Stimulated activated CD8-positive, alpha-beta memory T cell treated with anti-CD3 and anti-CD28 coated beads, Interleukin-12 subunit alpha, Interleukin-12 subunit beta, amount 100 ng/mL, for 4 hours (primary cell): ENCODE data around the gene POMGNT2.

ENCODE experiments used
- DNase-seq: peaks from one replicate; pipeline ENCODE4 v3.0.0-alpha.2; 2020; ENCODE audit warnings: low read depth

Gene POMGNT2

GRCh38 chr3:43105596-43106292 lies at the start of gene POMGNT2:
Gene POMGNT2, minus strand, starts transcription at chr3:43106079. Its CDS starts 24,648 bp downstream, at chr3:43081431.
- DNase-seq, result peak; percentile 80

- DNase-seq, result no peak
Observed at GRCh38 chr3:43154980-43155379, 49.1 kb upstream of the POMGNT2 start.

GRCh38 chr3:43153216-43154083 lies 47.6 kb upstream of the POMGNT2 start:
- DNase-seq, result no peak

GRCh38 chr3:43152649-43153048 lies 46.8 kb upstream of the POMGNT2 start:
- no peak for DNase-seq

- no peak for DNase-seq
Observed at GRCh38 chr3:43148033-43148432, 42.2 kb upstream of the POMGNT2 start.

- DNase-seq, result no peak
Observed at GRCh38 chr3:43146599-43146998, 40.7 kb upstream of the POMGNT2 start.

- no peak for DNase-seq
Observed at GRCh38 chr3:43144761-43145490, 39.0 kb upstream of the POMGNT2 start.

GRCh38 chr3:43142472-43142871 lies 36.6 kb upstream of the POMGNT2 start:
- no peak for DNase-seq

- no peak for DNase-seq
Observed at GRCh38 chr3:43138488-43139231, 32.8 kb upstream of the POMGNT2 start.

GRCh38 chr3:43132870-43133636 lies 27.2 kb upstream of the POMGNT2 start:
- DNase-seq, result no peak

GRCh38 chr3:43132193-43132592 lies 26.3 kb upstream of the POMGNT2 start:
- no peak for DNase-seq

- no peak for DNase-seq
Observed at GRCh38 chr3:43128464-43128863, 22.6 kb upstream of the POMGNT2 start.

- no peak for DNase-seq
Observed at GRCh38 chr3:43126536-43126935, 20.7 kb upstream of the POMGNT2 start.

- no peak for DNase-seq
Observed at GRCh38 chr3:43123895-43124294, 18.0 kb upstream of the POMGNT2 start.

GRCh38 chr3:43120937-43121336 lies 15.1 kb upstream of the POMGNT2 start:
- DNase-seq, result no peak

GRCh38 chr3:43117257-43117656 lies 11.4 kb upstream of the POMGNT2 start:
- no peak for DNase-seq

- no peak for DNase-seq
Observed at GRCh38 chr3:43113671-43114070, 7.8 kb upstream of the POMGNT2 start.

- DNase-seq, result no peak
Observed at GRCh38 chr3:43106293-43106628, 382 bp upstream of the POMGNT2 start.

GRCh38 chr3:43104660-43105595 lies 951 bp downstream of the POMGNT2 start:
- peak; percentile 15 for DNase-seq

- no peak for DNase-seq
Observed at GRCh38 chr3:43104039-43104438, 1.8 kb downstream of the POMGNT2 start.
